Mesothelial cell of epicardium (in vitro differentiated cells): ENCODE measurements around the gene OPA3. TPM values are rescaled to one million over a fixed set of nuclear protein-coding genes. Genes with fewer than 3 reads are reported as not detected.

Experiments
- DNase-seq, 2 experiments: peaks; one replicate each; pipeline ENCODE4 v3.0.0; 2021; ENCODE audit warnings: low spot score in 2 of 2; ENCODE audit not compliant: unreplicated experiment in 2 of 2
- H3K27ac Mint-ChIP-seq: 2 replicates; pipeline ENCODE4 v1.8.0; 2021; ENCODE audit warnings: mixed read lengths
- H3K27me3 Mint-ChIP-seq: 2 replicates; pipeline ENCODE4 v1.8.0; 2021; ENCODE audit warnings: low read depth, mixed read lengths
- H3K36me3 Mint-ChIP-seq: 2 replicates; pipeline ENCODE4 v1.8.0; 2021; ENCODE audit warnings: mixed read lengths
- H3K4me1 Mint-ChIP-seq: 2 replicates; pipeline ENCODE4 v1.8.0; 2021; ENCODE audit warnings: mixed read lengths
- H3K4me3 Mint-ChIP-seq: 2 replicates; pipeline ENCODE4 v1.8.0; 2021; ENCODE audit warnings: mild to moderate bottlenecking, moderate library complexity, mixed read lengths
- H3K9me3 Mint-ChIP-seq: 2 replicates; pipeline ENCODE4 v1.8.0; 2021; ENCODE audit warnings: mixed read lengths
- total RNA-seq: library from RNA; stranded (reverse); gene quantifications from 3 replicates; pipeline ENCODE4 v1.2.1, GENCODE V29; 2021
- TF ChIP-seq, protein P1 (sequence below): fragments of 200-600 bp; sonication (generic); IDR thresholded peaks from one replicate; pipeline ENCODE4 v1.5.0; 2021; ENCODE audit warnings: antibody characterized with exemption; ENCODE audit not compliant: unreplicated experiment

The OPA3 gene
- total RNA-seq, 1 donor from 2014 or later = 11.6 TPM

GRCh38 chr19:45547965-45548609 is 36.5 kb downstream of the OPA3 start:
- Mint-ChIP-seq H3K36me3 (peaks cover 10% of the 10 kb centered on the region), H3K9me3 (no peaks in the 10 kb centered on the region), H3K4me3 (no peak overlapping the region), H3K27ac (no peak overlapping the region), H3K4me1 (peaks cover 4% of the 10 kb centered on the region), H3K27me3 (no peaks in the 10 kb centered on the region)
- TF ChIP-seq, protein P1, sequence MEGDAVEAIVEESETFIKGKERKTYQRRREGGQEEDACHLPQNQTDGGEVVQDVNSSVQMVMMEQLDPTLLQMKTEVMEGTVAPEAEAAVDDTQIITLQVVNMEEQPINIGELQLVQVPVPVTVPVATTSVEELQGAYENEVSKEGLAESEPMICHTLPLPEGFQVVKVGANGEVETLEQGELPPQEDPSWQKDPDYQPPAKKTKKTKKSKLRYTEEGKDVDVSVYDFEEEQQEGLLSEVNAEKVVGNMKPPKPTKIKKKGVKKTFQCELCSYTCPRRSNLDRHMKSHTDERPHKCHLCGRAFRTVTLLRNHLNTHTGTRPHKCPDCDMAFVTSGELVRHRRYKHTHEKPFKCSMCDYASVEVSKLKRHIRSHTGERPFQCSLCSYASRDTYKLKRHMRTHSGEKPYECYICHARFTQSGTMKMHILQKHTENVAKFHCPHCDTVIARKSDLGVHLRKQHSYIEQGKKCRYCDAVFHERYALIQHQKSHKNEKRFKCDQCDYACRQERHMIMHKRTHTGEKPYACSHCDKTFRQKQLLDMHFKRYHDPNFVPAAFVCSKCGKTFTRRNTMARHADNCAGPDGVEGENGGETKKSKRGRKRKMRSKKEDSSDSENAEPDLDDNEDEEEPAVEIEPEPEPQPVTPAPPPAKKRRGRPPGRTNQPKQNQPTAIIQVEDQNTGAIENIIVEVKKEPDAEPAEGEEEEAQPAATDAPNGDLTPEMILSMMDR = no peak
- no peak for DNase-seq

DNA sequence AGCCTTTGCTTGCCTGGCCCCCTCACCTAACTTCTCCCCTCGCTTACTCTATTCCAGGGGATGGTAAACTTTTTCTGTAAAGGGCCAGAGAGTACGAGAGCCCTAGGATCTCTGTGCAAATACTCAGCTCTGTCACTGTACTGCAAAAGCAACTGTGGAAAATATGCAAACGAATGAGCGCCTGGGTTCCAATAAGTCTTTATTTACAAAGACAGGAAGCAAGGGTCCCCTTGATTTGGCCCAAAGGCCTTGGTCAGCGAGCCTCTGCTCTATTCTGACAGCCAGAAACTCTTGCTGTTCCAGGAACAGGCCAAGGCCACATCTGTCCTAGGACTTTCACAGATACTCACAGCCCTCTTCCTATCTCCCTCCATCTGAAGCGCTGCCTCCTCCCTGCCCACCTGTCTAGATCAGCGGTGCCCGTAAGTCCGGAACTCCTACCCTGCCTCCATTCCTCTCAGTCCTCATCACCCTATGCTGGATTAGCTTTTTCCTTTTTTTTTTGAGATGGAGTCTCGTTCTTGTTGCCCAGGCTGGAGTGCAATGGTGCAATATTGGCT is 37.3 kb downstream of the OPA3 start:
- Mint-ChIP-seq H3K27me3 (no peaks in the 10 kb centered on the region), H3K9me3 (no peaks in the 10 kb centered on the region), H3K4me1 (peaks cover 4% of the 10 kb centered on the region), H3K27ac (no peak overlapping the region), H3K4me3 (no peak overlapping the region), H3K36me3 (peaks cover 8% of the 10 kb centered on the region)
- DNase-seq = no peak
- TF ChIP-seq, protein P1 = no peak

- no peak overlapping the region for H3K27ac Mint-ChIP-seq
- DNase-seq = no peak
- no peak overlapping the region for H3K4me3 Mint-ChIP-seq
- no peaks in the 10 kb centered on the region for H3K27me3 Mint-ChIP-seq
- no peaks in the 10 kb centered on the region for H3K9me3 Mint-ChIP-seq
- no peaks in the 10 kb centered on the region for H3K4me1 Mint-ChIP-seq
- no peaks in the 10 kb centered on the region for H3K36me3 Mint-ChIP-seq
- TF ChIP-seq, protein P1 = no peak
Observed at GRCh38 chr19:45542234-45542668, 42.4 kb downstream of the OPA3 start.

- H3K4me1 Mint-ChIP-seq = no peaks in the 10 kb centered on the region
- no peak overlapping the region for H3K27ac Mint-ChIP-seq
- no peak overlapping the region for H3K4me3 Mint-ChIP-seq
Observed at GRCh38 chr19:45539459-45539858, 45.1 kb downstream of the OPA3 start.

GRCh38 chr19:45531349-45531748 is 53.3 kb downstream of the OPA3 start:
- peaks cover 9% of the 10 kb centered on the region for H3K36me3 Mint-ChIP-seq
- H3K4me1 Mint-ChIP-seq = peaks cover 14% of the 10 kb centered on the region
- no peak overlapping the region for H3K4me3 Mint-ChIP-seq
- TF ChIP-seq, protein P1 = no peak
- H3K9me3 Mint-ChIP-seq = peaks cover 13% of the 10 kb centered on the region
- peaks cover 23% of the 10 kb centered on the region for H3K27me3 Mint-ChIP-seq
- DNase-seq = no peak
- no peak overlapping the region for H3K27ac Mint-ChIP-seq

More at GRCh38 chr19:45539459-45539858, 45.1 kb downstream of the OPA3 start:
- no peak for DNase-seq
- H3K9me3 Mint-ChIP-seq = peaks cover 8% of the 10 kb centered on the region
- no peaks in the 10 kb centered on the region for H3K27me3 Mint-ChIP-seq
- H3K36me3 Mint-ChIP-seq = peaks cover 4% of the 10 kb centered on the region
- TF ChIP-seq, protein P1 = no peak
